Hepatocyte (in vitro differentiated cells): Measurements from ENCODE around the gene PHF20. TPM values are rescaled to one million over a fixed set of nuclear protein-coding genes. Genes with fewer than 3 reads are reported as not detected.

Experiments used
- DNase-seq: peaks from one replicate; pipeline ENCODE4 v3.0.0-alpha.2; 2016; ENCODE audit warnings: low spot score
- H2AFZ ChIP-seq: fragments of 200-600 bp; sonication (generic); 2 replicates; pipeline ENCODE4 v1.6.0; 2016; ENCODE audit warnings: antibody characterized with exemption, mild to moderate bottlenecking
- H3K27ac ChIP-seq: fragments of 200-600 bp; sonication (generic); 2 replicates; pipeline ENCODE4 v1.5.1; 2016; ENCODE audit warnings: mild to moderate bottlenecking
- H3K27me3 ChIP-seq: fragments of 200-600 bp; sonication (generic); 2 replicates; pipeline ENCODE4 v1.6.1; 2016
- H3K36me3 ChIP-seq: fragments of 200-600 bp; sonication (generic); replicated peaks from 2 replicates; pipeline ENCODE4 v1.5.1; 2016; ENCODE audit warnings: low read depth; ENCODE audit not compliant: insufficient read depth
- H3K4me1 ChIP-seq: fragments of 200-600 bp; sonication (generic); 2 replicates; pipeline ENCODE4 v1.5.1; 2016; ENCODE audit warnings: mild to moderate bottlenecking, moderate library complexity; ENCODE audit not compliant: insufficient read depth
- H3K4me2 ChIP-seq: fragments of 200-600 bp; sonication (generic); 2 replicates; pipeline ENCODE4 v1.6.0; 2016
- H3K4me3 ChIP-seq: fragments of 200-600 bp; sonication (generic); 2 replicates; pipeline ENCODE4 v1.5.1; 2016; ENCODE audit warnings: mild to moderate bottlenecking
- H3K79me2 ChIP-seq: fragments of 200-600 bp; sonication (generic); 2 replicates; pipeline ENCODE4 v1.6.0; 2017; ENCODE audit warnings: mild to moderate bottlenecking
- H3K9me2 ChIP-seq: fragments of 200-600 bp; sonication (generic); replicated peaks from 2 replicates; pipeline ENCODE4 v1.6.0; 2017; ENCODE audit warnings: mild to moderate bottlenecking; ENCODE audit not compliant: insufficient read depth
- H3K9me3 ChIP-seq: fragments of 200-600 bp; sonication (generic); 2 replicates; pipeline ENCODE4 v1.5.1; 2016; ENCODE audit warnings: low read depth, mild to moderate bottlenecking
- H4K20me1 ChIP-seq: fragments of 200-600 bp; sonication (generic); 2 replicates; pipeline ENCODE4 v1.6.0; 2016; ENCODE audit warnings: mild to moderate bottlenecking; ENCODE audit not compliant: insufficient read depth, poor library complexity, severe bottlenecking
- EZH2 ChIP-seq: fragments of 200-600 bp; sonication (generic); IDR thresholded peaks from 2 replicates; pipeline ENCODE4 v1.6.1; 2016; ENCODE audit warnings: antibody characterized with exemption, mild to moderate bottlenecking, borderline replicate concordance
- EZH2phosphoT487 ChIP-seq: fragments of 200-600 bp; sonication (generic); IDR thresholded peaks from one replicate; pipeline ENCODE4 v1.6.1; 2018; ENCODE audit warnings: antibody characterized with exemption, mild to moderate bottlenecking, low read depth, moderate library complexity; ENCODE audit not compliant: unreplicated experiment, severe bottlenecking
- WGBS: methylation state at CpG from one replicate; pipeline ENCODE4 v1.1.6; 2016; ENCODE audit warnings: low lambda C conversion rate; ENCODE audit errors: missing lambda C conversion rate; 5-methylcytosine and 5-hydroxymethylcytosine counted together
- polyA plus RNA-seq: library from polyadenylated mRNA; unstranded; fragments of >200 nt; fragmentation: Nextera tagmentation; extraction: Ambion mirVana; gene quantifications from 2 replicates; pipeline ENCODE4 v1.2.1, GENCODE V29; 2016
- total RNA-seq: library from RNA; depleted of rRNA; stranded (reverse); fragments of >200 nt; gene quantifications from 2 replicates; pipeline ENCODE4 v1.2.3, GENCODE V29; 2014
- TF ChIP-seq, protein P1 (sequence below): fragments of 200-600 bp; sonication (generic); IDR thresholded peaks from 2 replicates; pipeline ENCODE4 v1.5.1; 2016; ENCODE audit warnings: antibody characterized with exemption, mild to moderate bottlenecking; ENCODE audit not compliant: poor library complexity

The PHF20 gene
- total and polyA plus RNA-seq, 2 experiments from 2014 or later: 24.0 to 24.2 TPM

DNA sequence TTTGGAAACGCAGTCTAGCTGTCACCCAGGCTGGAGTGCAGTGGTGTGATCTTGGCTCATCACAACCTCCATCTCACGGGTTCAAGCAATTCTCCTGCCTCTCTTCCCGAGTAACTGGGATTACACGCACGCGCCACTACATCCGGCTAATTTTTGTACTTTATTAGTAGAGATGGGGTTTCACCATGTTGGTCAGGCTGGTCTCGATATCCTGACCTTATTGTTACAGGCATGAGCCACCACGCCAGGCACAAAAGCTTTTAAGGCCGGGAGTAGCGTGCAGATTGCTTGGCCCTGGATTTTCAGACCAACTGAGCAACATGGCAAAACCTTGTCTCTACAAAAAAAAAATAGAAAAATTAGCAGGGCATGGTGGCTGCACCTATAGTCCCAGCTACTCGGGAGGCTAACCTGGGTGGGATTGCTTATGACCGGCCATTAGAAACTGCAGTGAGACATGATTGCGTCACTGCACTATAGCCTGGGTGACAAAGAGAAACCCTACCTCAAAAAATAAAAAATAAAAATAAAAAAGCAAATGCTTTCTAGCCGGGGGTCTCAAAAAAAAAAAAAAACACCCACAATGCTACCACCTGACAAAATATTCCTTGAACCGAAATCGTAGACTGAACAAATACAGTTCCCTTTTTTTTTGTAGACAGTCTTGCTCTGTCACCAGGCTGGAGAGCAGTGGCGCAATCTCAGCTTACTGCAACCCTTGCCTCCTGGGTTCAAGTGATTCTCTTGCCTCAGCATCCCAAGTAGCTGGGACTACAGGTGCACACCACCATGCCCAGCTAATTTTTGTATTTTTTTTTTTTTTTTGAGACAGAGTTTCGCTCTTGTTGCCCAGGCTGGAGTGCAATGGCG, 44.7 kb upstream of the PHF20 start:
- WGBS: 97% methylated on average over 19 of the region's 20 CpGs
- no peak overlapping the region for H3K4me2 ChIP-seq
- H3K36me3 ChIP-seq: peaks cover 11% of the 10 kb centered on the region
- no peak overlapping the region for H3K4me3 ChIP-seq
- no peaks in the 10 kb centered on the region for H3K4me1 ChIP-seq
- no peak overlapping the region for H2AFZ ChIP-seq
- no peaks in the 10 kb centered on the region for H3K27me3 ChIP-seq
- H3K79me2 ChIP-seq: peaks cover 100% of the 10 kb centered on the region
- no peak overlapping the region for H3K27ac ChIP-seq
- no peak for DNase-seq
- H3K9me2 ChIP-seq: no peaks in the 10 kb centered on the region
- TF ChIP-seq EZH2 (no peak), EZH2phosphoT487 (no peak)
- TF ChIP-seq, protein P1, sequence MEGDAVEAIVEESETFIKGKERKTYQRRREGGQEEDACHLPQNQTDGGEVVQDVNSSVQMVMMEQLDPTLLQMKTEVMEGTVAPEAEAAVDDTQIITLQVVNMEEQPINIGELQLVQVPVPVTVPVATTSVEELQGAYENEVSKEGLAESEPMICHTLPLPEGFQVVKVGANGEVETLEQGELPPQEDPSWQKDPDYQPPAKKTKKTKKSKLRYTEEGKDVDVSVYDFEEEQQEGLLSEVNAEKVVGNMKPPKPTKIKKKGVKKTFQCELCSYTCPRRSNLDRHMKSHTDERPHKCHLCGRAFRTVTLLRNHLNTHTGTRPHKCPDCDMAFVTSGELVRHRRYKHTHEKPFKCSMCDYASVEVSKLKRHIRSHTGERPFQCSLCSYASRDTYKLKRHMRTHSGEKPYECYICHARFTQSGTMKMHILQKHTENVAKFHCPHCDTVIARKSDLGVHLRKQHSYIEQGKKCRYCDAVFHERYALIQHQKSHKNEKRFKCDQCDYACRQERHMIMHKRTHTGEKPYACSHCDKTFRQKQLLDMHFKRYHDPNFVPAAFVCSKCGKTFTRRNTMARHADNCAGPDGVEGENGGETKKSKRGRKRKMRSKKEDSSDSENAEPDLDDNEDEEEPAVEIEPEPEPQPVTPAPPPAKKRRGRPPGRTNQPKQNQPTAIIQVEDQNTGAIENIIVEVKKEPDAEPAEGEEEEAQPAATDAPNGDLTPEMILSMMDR: no peak
- no peaks in the 10 kb centered on the region for H3K9me3 ChIP-seq
- peaks cover 99% of the 10 kb centered on the region for H4K20me1 ChIP-seq

DNA sequence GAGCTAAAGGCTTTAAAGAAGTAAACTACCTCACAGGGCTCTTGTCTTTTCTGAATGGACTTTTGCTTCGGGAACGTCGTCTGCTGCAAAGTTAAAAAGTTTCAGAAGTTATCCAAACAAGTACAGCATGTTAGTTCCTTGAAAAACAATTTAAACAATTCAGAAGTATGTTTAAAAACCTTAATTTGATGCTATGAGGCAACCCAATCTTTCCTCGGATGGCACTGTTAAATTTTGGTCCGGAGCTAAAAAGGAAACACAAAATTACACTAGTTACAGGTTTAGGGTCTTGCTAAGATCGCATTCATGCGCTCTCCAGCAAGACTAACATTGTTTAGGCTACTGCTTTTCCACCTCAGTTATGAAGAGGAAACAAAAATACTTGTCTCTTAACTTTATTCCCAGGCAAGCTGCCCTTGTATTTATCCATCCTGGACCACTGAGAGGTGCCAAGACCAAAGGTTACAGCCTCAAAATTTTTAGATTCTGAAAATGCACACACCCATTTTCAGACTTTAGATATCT, 42.5 kb upstream of the PHF20 start:
- Histone ChIP-seq H3K4me3 (no peak overlapping the region), H3K4me2 (no peak overlapping the region), H4K20me1 (peaks cover 99% of the 10 kb centered on the region), H2AFZ (no peak overlapping the region), H3K79me2 (peaks cover 100% of the 10 kb centered on the region), H3K36me3 (peaks cover 6% of the 10 kb centered on the region), H3K27ac (no peak overlapping the region), H3K9me2 (no peaks in the 10 kb centered on the region), H3K9me3 (no peaks in the 10 kb centered on the region), H3K27me3 (no peaks in the 10 kb centered on the region), H3K4me1 (peaks cover 6% of the 10 kb centered on the region)
- WGBS: 93% methylated on average over 7 of the region's 7 CpGs
- no peak for DNase-seq
- TF ChIP-seq EZH2 (no peak), EZH2phosphoT487 (no peak)
- TF ChIP-seq, protein P1: no peak

DNA sequence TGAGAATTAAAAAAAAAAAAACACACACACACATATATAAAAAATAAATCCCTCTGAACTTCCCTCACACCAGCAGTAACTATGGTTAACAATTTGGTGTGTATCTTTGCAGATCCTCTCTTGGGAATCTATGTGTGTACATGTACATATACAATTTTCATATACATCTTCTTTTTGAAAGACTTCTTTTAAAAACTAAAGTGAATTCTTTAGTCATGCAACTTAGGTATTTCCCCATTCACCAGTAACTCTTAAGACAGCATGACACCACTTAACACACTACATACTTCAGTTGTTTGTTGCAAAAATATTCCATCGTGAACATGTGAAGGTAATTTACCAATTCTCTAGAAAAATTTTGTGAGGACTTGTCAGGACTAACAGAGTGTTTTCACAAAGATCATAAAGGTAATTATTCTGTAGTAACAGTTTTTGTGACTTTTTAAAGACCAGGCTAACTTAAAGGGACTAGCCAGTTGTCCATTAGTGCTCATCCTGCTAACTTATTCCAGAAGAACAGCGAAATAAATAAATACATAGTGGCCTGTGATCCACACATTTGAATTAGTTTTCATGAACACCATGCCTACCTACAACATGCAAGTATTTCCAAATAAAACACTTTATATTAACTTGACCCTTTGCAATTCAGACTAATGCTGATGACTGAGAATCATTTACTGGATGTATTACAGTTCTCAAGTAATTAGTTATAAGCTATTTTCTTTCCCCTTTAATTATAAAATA, 41.8 kb upstream of the PHF20 start:
- DNase-seq: no peak
- H3K79me2 ChIP-seq: peaks cover 100% of the 10 kb centered on the region
- no peak overlapping the region for H3K4me3 ChIP-seq
- H3K4me1 ChIP-seq: peaks cover 13% of the 10 kb centered on the region
- peak overlapping the region; percentile 7 for H3K4me2 ChIP-seq
- H3K36me3 ChIP-seq: peaks cover 6% of the 10 kb centered on the region
- no peak overlapping the region for H2AFZ ChIP-seq
- H3K27me3 ChIP-seq: no peaks in the 10 kb centered on the region
- H4K20me1 ChIP-seq: peaks cover 99% of the 10 kb centered on the region
- TF ChIP-seq EZH2: no peak
- TF ChIP-seq, protein P1: no peak
- no peaks in the 10 kb centered on the region for H3K9me3 ChIP-seq
- H3K9me2 ChIP-seq: no peaks in the 10 kb centered on the region
- no peak overlapping the region for H3K27ac ChIP-seq
- WGBS: 96% methylated on average over 2 of the region's 2 CpGs
